Heart right ventricle (tissue), 16 donors: ENCODE results near the gene RAB37. TPM values are rescaled to one million over a fixed set of nuclear protein-coding genes. Genes with fewer than 3 reads are reported as not detected.

Experiments used
- ATAC-seq, 8 donors: fragments of 200-7000 bp; cut with Tn5 transposase; one replicate each; pipeline ENCODE4 v1.9.1; 2020; ENCODE audit warnings: mild to moderate bottlenecking in 8 of 8, moderate library complexity in 8 of 8, moderate number of reproducible peaks in 1 of 8
- DNase-seq, 2 donors: peaks; one replicate each; pipeline ENCODE4 v3.0.0-alpha.2; 2020
- H3K27ac ChIP-seq, 10 donors: fragments of 200-600 bp; sonication (generic) in 2 of 10; one replicate each; pipeline versions ENCODE4 v1.5.0 to v1.8.0; 2020 to 2022; ENCODE audit warnings: mild to moderate bottlenecking in 3 of 10
- H3K27me3 ChIP-seq, 7 donors: fragments of 200-600 bp; one replicate each; pipeline ENCODE4 v1.8.0; 2021 to 2022; ENCODE audit warnings: mild to moderate bottlenecking in 2 of 7
- H3K36me3 ChIP-seq, 9 donors: fragments of 200-600 bp; sonication (generic) in 1 of 9; one replicate each; pipeline versions ENCODE4 v1.5.0 to v1.8.0; 2020 to 2022; ENCODE audit warnings: mild to moderate bottlenecking in 2 of 9
- H3K4me1 ChIP-seq, 9 donors: fragments of 200-600 bp; sonication (generic) in 1 of 9; one replicate each; pipeline versions ENCODE4 v1.5.0 to v1.8.0; 2020 to 2022; ENCODE audit warnings: mild to moderate bottlenecking in 4 of 9
- H3K4me3 ChIP-seq, 10 donors: fragments of 200-600 bp; sonication (generic) in 2 of 10; one replicate each; pipeline versions ENCODE4 v1.5.0 to v1.8.0; 2020 to 2022; ENCODE audit warnings: mild to moderate bottlenecking in 7 of 10, moderate library complexity in 2 of 10
- H3K9me3 ChIP-seq, 11 donors: fragments of 200-600 bp in 10 of 11; sonication (generic) in 2 of 11; one replicate each; pipeline versions ENCODE4 v1.5.0 to v1.8.0; 2013 to 2022; ENCODE audit warnings: mild to moderate bottlenecking in 2 of 11, control low read depth in 1 of 11, moderate library complexity in 1 of 11
- CTCF ChIP-seq, 9 donors: fragments of 200-600 bp; sonication (generic) in 2 of 9; IDR thresholded peaks; one replicate each; pipeline versions ENCODE4 v1.5.0 to v1.8.0; 2021 to 2022; ENCODE audit warnings: antibody characterized with exemption in 9 of 9, mild to moderate bottlenecking in 5 of 9, moderate library complexity in 1 of 9
- WGBS, 2 donors: extraction: QIAGEN DNeasy Blood & Tissue Kit; methylation state at CpG; one replicate each; pipeline ENCODE4 v1.1.7; 2013; ENCODE audit warnings: inconsistent platforms in 1 of 2; 5-methylcytosine and 5-hydroxymethylcytosine counted together
- intact Hi-C, 10 donors: fragments of 100-400 bp; cut with DNase I; formaldehyde crosslinking; loops; one replicate each; pipeline versions ENCODE4 v1.11.1 to v1.14.2; 2022
- polyA plus RNA-seq, 2 donors: library from polyadenylated mRNA; stranded (reverse); fragments of 200-250 nt; gene quantifications; one replicate each; pipeline ENCODE4 v1.2.3, GENCODE V29; 2013
- total RNA-seq, 10 donors: library from RNA; stranded (reverse); fragmentation: NEBNext Ultra II Directional in 3 of 10; extraction: Animal tissue kit (Norgen Biotek cat#: 25700) in 3 of 10; gene quantifications; one replicate each; pipeline versions ENCODE4 v1.2.1 to v1.2.4, GENCODE V29; 2021 to 2023
- donor health status: Arrhythmogenic right ventricular cardiomyopathy.
- donor health status: ischemic (EF 13 %, LVEDD 7.1; RV severe dilation, severe dysfunction).
- donor health status: healthy with polysubstance abuse.
- donor health status: DM: no; HTN: yes; CAD: no.
- donor health status: DM: no; HTN: no; CAD: no.
- donor health status: ischemic (EF 25% LVEDD 6.9; RV normal size, moderate dysfunction).
- donor health status: ischemic (EF 25% LVEDD 5.7; RV mildly dilated, moderate dysfunction).
- donor health status: healthy.
- donor health status: DM: yes; HTN: yes; CAD: no.
- donor health status: Ischemic cardiomyopathy.
- donor health status: ischemic (EF 35%, LVEDD 5.7; RV mildly dilated, moderate dysfunction).
- donor health status: nonischemic (EF 11% LVEDD 7.7; RV severe dilation, severe dysfunction).
- donor health status: DM: yes; HTN: yes; CAD: no.
- donor health status: PGD.
- donor health status: ischemic (EF 29% LVEDD 5.4; RV normal size, mild dysfunction).
- donor health status: nonischemic (EF 23%, LVEDD 6.1; RV moderate dilation, normal function).

RAB37 gene
- total and polyA plus RNA-seq, 12 donors: 0.93 to 2.8 (median 1.6) TPM

DNA sequence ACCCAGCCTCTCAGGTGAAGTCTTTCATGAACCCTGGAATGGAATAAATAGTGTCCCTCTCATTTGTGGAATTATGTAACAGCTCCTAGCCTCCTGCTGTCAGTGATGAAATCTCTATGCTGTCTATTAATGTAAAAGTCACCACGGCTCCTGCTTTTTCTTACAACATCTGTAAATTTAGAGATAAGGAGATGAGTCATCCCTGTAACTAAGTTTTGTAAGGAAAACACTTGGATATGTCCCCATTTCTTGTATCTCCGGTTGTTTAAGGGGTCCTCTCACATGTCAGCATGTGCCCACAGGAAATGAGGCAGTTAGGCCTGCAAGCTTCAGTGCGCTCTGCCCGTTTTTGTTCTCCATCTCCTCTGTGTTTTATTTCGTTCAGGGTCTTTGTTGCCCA is 41.9 kb downstream of the RAB37 start:
- Histone ChIP-seq H3K4me1 (peaks cover 4 to 75% (median 25%) of the 10 kb centered on the region in 9 donors), H3K36me3 (peaks cover 0 to 42% (median 0%) of the 10 kb centered on the region in 9 donors), H3K4me3 (no peak overlapping the region), H3K9me3 (no peaks in the 10 kb centered on the region), H3K27me3 (no peaks in the 10 kb centered on the region), H3K27ac (peak overlapping the region in 1 of 10 donors; percentile 87)
- intact Hi-C loops: no loop called here
- no peak for ATAC-seq
- WGBS, 2 donors: 60 to 75% methylated on average over 5 of the region's 5 CpGs
- TF ChIP-seq CTCF (IDR thresholded peaks at IDR 0.05): no peak
- no peak for DNase-seq

DNA sequence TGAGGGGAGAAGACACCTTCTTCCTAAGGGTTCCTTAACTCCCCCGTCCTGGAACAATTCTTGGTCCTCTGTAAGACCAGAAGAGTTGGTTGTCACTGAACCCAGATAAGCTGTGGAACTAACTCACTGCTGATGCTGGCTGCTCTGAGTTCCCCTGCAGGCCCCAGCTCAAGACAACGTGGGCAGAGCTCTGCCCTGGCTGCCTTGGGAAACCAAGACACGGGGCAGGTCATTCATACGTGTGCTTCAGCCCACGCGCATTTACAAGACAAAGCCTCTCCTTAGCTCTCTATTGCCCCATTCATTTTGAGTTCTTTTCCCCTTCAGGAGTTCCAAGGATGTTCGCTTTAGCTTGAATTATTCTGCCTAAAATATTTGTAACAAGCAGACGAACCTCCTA is 42.4 kb downstream of the RAB37 start:
- H3K4me1 ChIP-seq: peaks cover 4 to 69% (median 23%) of the 10 kb centered on the region in 9 donors
- no peak for DNase-seq
- no peak for TF ChIP-seq CTCF (IDR thresholded peaks at IDR 0.05)
- peaks cover 0 to 39% (median 0%) of the 10 kb centered on the region in 9 donors for H3K36me3 ChIP-seq
- H3K4me3 ChIP-seq: no peak overlapping the region
- H3K9me3 ChIP-seq: no peaks in the 10 kb centered on the region
- H3K27ac ChIP-seq: peak overlapping the region in 2 of 10 donors; percentile 15 to 87
- H3K27me3 ChIP-seq: no peaks in the 10 kb centered on the region
- intact Hi-C loops: no loop called here
- no peak for ATAC-seq
- WGBS, 2 donors: 85 to 89% methylated on average over 8 of the region's 8 CpGs

GRCh38 chr17:74779948-74780400 is 42.9 kb downstream of the RAB37 start:
- no peak for TF ChIP-seq CTCF (IDR thresholded peaks at IDR 0.05)
- Histone ChIP-seq H3K27ac (peak overlapping the region in 2 of 10 donors; percentile 15 to 87), H3K9me3 (no peaks in the 10 kb centered on the region), H3K36me3 (peaks cover 0 to 39% (median 0%) of the 10 kb centered on the region in 9 donors), H3K27me3 (no peaks in the 10 kb centered on the region), H3K4me1 (peaks cover 4 to 65% (median 18%) of the 10 kb centered on the region in 9 donors), H3K4me3 (no peak overlapping the region)
- 67 to 77% methylated on average over 11 of the region's 11 CpGs for WGBS, 2 donors
- intact Hi-C loops: loop anchor here in 3 of 10 donors (5.0 kb wide), 2 partner anchors 33 to 38 kb away; partner anchors contain the start of gene NHERF1 (in 2 of the 3)
- ATAC-seq (peak in 6 of 8 donors; percentile 10 to 35 (median 26)), DNase-seq (peak in 1 of 2 donors; percentile 38)

- Histone ChIP-seq H3K36me3 (peaks cover 0 to 45% (median 0%) of the 10 kb centered on the region in 9 donors), H3K27me3 (no peaks in the 10 kb centered on the region), H3K9me3 (no peaks in the 10 kb centered on the region), H3K27ac (peak overlapping the region in 1 of 10 donors; percentile 87), H3K4me1 (peaks cover 0 to 58% (median 11%) of the 10 kb centered on the region in 9 donors), H3K4me3 (no peak overlapping the region)
- TF ChIP-seq CTCF (IDR thresholded peaks at IDR 0.05): peak in 4 of 9 donors; percentile 24 to 40 (median 26)
- WGBS, 2 donors: 67 to 69% methylated on average over 7 of the region's 7 CpGs
- DNase-seq: no peak
- ATAC-seq: no peak
- intact Hi-C loops: loop anchor here in 3 of 10 donors (5.0 kb wide), 2 partner anchors 33 to 38 kb away; partner anchors contain the start of gene NHERF1 (in 2 of the 3)
These were observed 43.6 kb downstream of the RAB37 start for GRCh38 chr17:74780443-74781238.
